GM12801 (cell line): ENCODE measurements around the gene SHOC2.

Source experiments
- CTCF ChIP-seq: IDR thresholded peaks from one replicate; pipeline ENCODE4 v1.5.1; 2011; ENCODE audit warnings: control low read depth; ENCODE audit not compliant: insufficient read length; ENCODE audit errors: extremely low read depth

SHOC2 gene

GRCh38 chr10:110919349-110919931 lies at the start of gene SHOC2:
SHOC2 (plus strand) TSS chr10:110919604; CDS start chr10:110964359, 44,755 bp downstream.
- TF ChIP-seq CTCF = no peak

- TF ChIP-seq CTCF = no peak
Measured at GRCh38 chr10:110870823-110871297, 48.5 kb upstream of the SHOC2 start.

- TF ChIP-seq CTCF = no peak
Measured at GRCh38 chr10:110871298-110872084, 47.9 kb upstream of the SHOC2 start, which contains the start of gene PDCD4. PDCD4 (plus strand) TSS chr10:110871928; CDS start chr10:110876028, 4,100 bp downstream.

DNA sequence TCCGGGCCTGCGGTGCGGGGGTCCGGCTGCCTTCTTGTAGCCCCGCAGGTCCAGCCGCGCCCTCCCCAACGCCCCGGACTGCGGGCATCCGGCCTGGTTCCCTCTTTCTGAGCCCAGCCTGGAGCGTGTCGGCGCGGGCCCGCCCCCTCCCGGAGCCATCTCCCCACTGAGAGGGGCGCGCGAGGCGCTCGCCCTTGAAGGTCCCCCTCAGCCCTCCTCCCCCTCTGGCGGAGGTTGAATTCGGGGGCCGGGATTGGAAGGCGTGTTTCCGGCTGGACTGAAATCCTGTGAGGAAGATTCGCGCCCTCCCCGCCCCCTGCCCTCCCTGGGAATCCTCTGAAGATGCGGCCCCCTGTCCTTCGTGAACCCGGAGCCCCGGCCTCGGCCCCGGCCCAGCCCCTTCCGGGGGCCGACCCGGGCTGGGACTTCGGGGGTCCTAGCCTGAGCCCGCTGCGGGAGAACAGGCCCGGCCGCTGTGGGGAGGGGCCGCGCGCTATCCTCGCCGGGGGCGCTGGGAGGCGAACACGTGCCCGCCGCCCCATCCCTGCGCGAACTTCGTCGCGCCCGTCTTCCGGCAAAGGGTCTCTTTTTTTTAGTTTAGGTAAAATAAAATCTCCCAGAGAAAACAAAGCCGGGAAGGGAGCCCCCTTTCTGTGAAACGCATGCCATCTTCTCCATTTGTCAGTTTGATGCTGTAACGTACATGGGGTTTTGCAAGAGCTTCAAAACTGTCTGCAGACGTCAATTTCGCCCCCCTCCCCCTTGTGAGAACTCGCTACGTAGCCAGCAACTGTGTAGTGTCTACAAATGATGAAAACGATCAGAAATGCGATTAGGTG lies 47.0 kb upstream of the SHOC2 start:
- TF ChIP-seq CTCF = no peak

DNA sequence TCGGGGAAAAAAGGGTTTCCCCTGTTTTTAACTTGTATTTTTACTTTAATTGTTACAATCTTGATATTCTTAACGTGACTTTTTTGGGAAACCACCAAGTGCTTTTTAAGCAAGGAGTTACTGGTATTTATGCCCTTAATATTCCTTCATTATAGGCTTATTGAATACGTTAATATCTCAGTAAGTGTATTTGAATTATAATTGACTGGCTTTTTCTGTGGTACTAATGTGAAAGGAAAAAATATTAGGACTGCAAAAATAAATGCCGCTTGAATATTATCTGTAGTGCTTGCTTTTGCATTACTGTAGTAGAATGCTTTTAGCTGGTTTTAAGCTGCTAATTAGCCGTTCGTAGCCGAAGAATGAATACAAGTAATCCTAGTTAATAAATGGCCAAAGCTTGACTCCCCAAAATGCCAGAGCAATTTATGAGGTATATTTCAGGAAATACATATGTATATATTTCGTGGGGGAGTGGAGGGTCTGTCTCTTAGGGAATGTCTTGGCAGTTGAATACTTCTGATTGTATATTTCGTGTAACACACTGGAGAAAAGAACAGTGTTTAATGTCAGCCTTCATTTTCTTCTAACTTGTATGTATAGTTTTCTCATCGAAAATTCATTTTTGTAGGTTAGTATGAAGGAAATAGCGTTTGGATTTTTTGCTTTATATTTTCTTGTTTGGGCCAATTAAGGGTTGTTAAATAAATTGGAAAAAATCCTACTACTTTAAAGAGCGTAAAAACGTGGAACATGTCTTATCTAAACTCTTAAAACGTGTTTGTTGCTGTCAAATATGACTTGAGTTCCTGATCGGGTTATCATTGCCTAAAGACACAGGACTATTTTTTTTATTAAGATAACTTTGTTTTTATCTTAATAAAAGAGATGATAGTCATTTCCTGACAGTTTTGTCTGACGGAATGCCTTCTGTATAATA lies 46.1 kb upstream of the SHOC2 start:
- no peak for TF ChIP-seq CTCF

DNA sequence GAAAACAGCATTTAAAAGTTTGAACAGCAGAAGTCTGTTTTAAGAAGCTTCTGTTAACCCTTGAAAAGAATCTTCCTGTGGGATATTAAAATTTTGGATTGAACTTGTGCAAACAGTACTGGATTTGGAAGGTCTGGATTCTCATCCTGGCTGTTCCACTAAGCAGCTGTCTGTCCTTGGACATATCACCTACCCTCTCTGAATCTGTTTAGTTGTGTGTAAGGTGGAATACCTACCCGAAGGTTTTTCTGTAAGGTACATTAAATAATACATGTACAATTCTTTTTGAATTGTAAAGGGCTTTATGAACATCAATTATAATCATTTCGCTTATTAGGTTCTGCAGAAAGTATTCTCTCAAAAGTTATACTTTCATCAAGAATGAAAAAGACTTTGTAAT lies 45.5 kb upstream of the SHOC2 start:
- TF ChIP-seq CTCF = no peak
